HG03280 (cell line): Measurements from ENCODE around the gene ORAI1.
"Not testable (repeated sequence)": the region's sequence is repeated elsewhere in the genome, so short reads cannot be mapped to it uniquely, and the experiment has no call there.

ENCODE experiments used
- ATAC-seq: cut with Tn5 transposase; IDR thresholded peaks from one replicate; pipeline ENCODE4 v1.9.1; 2021; ENCODE audit warnings: mild to moderate bottlenecking, moderate library complexity; ENCODE audit not compliant: unreplicated experiment

ORAI1 gene

GRCh38 chr12:121626087-121626852 is at the start of gene ORAI1:
Gene ORAI1, plus strand, starts transcription at chr12:121626530.
- ATAC-seq, result peak; percentile 76

- ATAC-seq, result no peak
These were observed 49.4 kb upstream of the ORAI1 start for GRCh38 chr12:121576851-121577391.

- no peak for ATAC-seq
These were observed 48.7 kb upstream of the ORAI1 start for GRCh38 chr12:121577443-121578180.

GRCh38 chr12:121578230-121579189 is 47.8 kb upstream of the ORAI1 start:
- ATAC-seq, result no peak

- no peak for ATAC-seq
These were observed 47.0 kb upstream of the ORAI1 start for GRCh38 chr12:121579190-121579791.

GRCh38 chr12:121579981-121580868 is 46.1 kb upstream of the ORAI1 start:
- ATAC-seq, result no peak

GRCh38 chr12:121580959-121581685 is 45.2 kb upstream of the ORAI1 start, which contains the start of gene KDM2B:
Gene KDM2B, minus strand, starts transcription at chr12:121581023. Its CDS starts 112 bp downstream, at chr12:121580911.
- ATAC-seq, result no peak

GRCh38 chr12:121581686-121582429 is 44.5 kb upstream of the ORAI1 start:
- ATAC-seq, result no peak

GRCh38 chr12:121582583-121583333 is 43.6 kb upstream of the ORAI1 start:
- no peak for ATAC-seq

- ATAC-seq, result not testable (repeated sequence)
These were observed 43.0 kb upstream of the ORAI1 start for GRCh38 chr12:121583334-121583661.

GRCh38 chr12:121584885-121585284 is 41.4 kb upstream of the ORAI1 start:
- not testable (repeated sequence) for ATAC-seq

- peak; percentile 41 for ATAC-seq
These were observed 35.7 kb upstream of the ORAI1 start for GRCh38 chr12:121590476-121591143.

- no peak for ATAC-seq
These were observed 34.0 kb upstream of the ORAI1 start for GRCh38 chr12:121592320-121592719.

- ATAC-seq, result no peak
These were observed 30.8 kb upstream of the ORAI1 start for GRCh38 chr12:121595520-121595919.

- ATAC-seq, result no peak
These were observed 29.8 kb upstream of the ORAI1 start for GRCh38 chr12:121596526-121596925.

- ATAC-seq, result no peak
These were observed 25.5 kb upstream of the ORAI1 start for GRCh38 chr12:121600702-121601336.
